Hepatocyte (in vitro differentiated cells): Measurements from ENCODE around the gene SCRN2.

ENCODE experiments used
- CTCF ChIP-seq: fragments of 200-600 bp; sonication (generic); IDR thresholded peaks from 2 replicates; pipeline ENCODE4 v1.5.1; 2016; ENCODE audit warnings: antibody characterized with exemption, mild to moderate bottlenecking; ENCODE audit not compliant: poor library complexity
- EZH2phosphoT487 ChIP-seq: fragments of 200-600 bp; sonication (generic); IDR thresholded peaks from one replicate; pipeline ENCODE4 v1.6.1; 2018; ENCODE audit warnings: antibody characterized with exemption, mild to moderate bottlenecking, low read depth, moderate library complexity; ENCODE audit not compliant: unreplicated experiment, severe bottlenecking

GRCh38 chr17:47840001-47840741 lies 902 bp downstream of the SCRN2 start:
- TF ChIP-seq EZH2phosphoT487 (no peak), CTCF (no peak)
